ENCODE results near the gene PLIN3.
"Not testable (repeated sequence)": the region's sequence is repeated elsewhere in the genome, so short reads cannot be mapped to it uniquely, and the experiment has no call there.

The PLIN3 gene

DNA sequence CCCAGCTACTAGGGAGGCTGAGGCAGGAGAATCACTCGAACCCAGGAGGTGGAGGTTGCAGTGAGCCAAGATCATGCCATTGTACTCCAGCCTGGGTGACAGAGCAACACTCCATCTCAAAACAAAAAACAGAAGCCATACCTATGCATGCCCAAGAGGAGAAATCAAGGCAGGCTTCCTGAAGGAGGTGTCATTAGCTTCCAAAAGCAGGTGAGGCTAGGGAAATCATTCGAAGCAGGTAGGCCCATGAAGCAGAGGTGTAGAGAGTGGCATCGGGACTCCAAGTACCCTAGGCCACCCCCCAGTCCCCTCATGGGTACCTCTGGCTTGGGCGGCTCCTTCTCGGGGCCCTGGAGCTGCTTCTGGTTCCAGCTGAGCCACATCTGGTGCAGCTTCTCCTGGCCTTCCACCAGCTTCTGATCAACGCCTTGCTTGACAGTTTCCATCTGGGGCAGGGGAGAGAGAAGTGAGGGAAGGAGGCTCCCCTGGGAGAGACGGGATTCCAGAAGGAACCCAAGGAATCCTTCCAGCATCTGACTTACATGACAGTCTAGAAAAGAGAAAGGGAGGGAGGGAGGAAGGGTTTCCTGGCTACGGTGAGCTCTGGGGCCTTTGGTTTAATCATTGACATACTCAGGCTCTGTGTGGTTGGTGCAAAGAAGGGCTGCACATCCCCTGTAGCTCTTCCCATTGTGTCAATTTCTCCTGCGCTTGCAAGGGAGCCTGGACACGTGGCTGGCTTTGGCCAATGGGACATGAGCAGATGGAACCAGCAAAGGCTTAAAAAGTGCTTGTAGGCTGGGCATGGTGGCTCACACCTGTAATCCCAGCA is 22.9 kb downstream of the PLIN3 start:
- no peak for DNase-seq

DNA sequence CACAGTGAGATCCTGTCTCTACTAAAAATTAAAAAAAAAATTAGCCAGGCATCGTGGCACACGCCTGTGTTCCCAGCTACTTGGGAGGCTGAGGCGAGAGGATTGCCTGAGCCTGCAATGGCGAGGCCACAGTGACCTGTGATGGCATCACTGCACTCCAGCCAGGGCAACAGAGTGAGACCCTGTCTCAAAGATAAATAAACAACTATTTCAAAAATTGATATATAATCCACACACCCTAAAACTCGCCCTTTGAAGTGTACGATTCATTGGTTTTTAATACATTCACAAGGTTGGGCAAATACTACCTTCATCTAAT is 23.9 kb downstream of the PLIN3 start:
- no peak for DNase-seq

DNA sequence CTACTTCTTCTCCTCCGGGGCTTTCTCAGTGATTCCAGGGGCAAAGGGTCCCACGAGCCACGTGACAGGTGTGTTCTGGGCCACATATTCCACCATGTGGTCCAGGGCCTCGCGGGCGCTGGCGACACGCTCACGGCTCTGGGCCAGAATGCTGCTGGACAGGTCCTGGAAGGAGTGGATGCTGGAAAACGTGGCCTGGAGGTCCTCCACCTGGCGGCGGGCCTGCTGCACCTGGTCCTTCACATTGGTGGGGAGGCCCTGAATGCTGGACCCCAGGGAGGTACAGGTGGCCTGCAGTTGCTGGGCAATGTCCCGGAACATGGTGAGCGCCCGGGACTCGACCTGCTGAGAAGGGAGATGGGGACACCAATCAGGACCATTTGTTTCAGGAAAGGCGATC is 28.3 kb downstream of the PLIN3 start:
- no peak for DNase-seq

DNA sequence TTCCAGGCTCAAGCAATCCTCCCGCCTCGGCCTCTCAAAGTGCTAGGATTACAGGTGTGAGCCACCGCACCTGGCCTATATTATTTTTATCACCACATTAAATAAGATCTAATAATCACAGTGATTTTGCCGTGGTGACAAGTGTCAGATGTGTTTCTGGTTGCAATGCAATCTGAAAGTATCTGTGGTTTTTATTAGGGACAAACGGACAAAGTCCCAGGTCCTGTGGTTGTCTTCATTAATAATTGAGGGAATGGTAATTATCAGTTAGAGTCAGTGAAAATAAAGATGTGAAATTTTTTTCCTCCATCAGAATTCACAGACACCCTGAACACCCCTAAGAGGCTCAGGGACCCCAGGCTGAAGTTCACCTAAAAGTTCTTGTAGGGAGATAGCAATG is 34.7 kb downstream of the PLIN3 start:
- DNase-seq: no peak

DNA sequence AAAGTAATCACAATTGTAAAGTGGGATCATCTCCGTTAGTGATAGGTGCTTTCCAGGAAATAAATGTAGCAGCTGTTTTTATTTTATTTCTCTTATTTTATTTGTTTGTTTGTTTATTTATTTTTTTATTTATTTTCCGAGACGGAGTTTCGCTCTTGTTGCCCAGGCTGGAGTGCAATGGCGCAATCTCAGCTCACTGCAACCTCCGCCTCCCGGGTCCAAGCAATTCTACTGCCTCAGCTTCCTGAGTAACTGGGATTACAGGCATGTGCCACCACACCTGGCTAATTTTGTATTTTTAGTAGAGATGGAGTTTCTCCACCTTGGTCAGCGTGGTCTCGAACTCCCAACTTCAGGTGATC is 35.5 kb downstream of the PLIN3 start:
- DNase-seq: not testable (repeated sequence)

DNA sequence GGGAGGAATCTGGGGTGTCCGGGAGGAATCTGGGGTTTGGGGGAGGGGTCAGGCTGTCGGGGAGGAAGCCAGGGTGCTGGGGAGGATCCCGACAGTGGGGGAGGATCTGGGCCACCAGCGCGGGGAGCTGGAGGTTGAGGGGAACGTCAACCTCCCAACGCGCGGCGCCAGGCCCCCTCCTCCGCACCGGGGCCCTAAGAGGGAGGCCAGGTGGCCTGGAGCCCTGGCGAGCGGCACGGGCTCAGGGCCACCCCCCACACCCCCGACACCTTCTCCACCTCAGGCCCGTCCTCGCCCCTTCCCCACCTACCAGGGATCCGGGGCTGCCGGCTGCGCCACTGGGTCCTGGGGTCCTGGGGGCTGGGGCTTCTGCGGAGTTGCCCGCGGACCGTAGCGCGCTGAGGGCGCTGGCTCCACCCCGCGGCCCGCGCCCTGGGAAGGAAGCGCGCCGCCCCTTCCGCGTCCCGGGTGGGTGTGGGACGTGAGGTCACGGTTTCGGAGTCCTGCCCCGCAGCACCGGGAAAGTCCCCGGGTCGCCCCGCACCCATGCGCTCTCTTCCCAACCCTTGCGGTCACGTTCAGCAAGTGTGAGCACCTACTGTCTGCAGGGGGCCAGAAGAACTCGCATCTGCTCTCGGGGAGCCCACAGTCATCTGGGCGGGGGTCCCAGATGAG is 36.0 kb downstream of the PLIN3 start, which contains the start of gene TICAM1:
TICAM1 (minus strand) TSS at position 409 of the 675 bp plus-strand sequence. CDS start 13,335 bp downstream, outside the sequence.
- DNase-seq: peak; percentile 81

DNA sequence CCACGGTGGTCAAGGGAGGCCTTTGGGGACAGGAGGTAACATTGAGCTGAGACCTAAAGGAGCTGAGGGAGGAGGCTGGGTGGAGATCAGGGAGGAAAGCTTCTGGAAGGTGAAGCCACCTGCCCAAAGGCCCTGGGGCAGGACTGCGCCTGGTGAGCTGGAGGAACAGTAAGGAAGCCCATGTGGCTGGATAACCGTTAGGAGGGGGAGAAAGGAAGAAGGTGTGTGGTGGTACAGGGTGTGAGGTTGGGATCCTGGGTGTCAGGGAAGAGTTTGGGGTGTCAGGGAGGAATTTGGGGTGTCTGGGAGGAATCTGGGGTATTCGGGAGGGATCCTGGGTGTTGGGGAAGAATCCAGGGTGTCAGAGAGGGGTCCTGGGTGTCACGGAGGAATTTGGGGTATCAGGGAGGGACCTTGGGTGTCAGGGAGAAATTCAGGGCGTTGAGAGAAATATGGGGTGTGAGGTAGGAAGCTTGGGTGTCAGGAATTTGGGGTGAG is 36.6 kb downstream of the PLIN3 start:
- DNase-seq: no peak

DNA sequence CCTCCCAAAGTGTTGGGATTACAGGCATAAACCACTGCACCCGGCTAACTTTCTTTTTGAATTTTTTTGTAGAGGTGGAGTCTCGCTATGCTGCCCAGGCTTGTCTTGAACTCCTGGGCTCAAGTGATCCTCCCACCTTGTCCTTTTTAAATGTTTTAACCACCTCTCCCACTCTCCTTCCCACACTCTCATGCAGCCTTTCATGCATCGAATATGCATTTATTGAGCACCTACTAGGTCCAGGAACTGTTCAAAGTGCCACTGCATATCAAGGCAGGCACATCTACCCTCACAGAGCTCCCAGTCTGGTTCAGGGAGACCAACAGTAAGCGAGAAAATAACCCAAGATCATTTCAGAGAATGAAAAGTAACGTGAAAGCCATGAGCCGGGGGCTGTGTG is 37.1 kb downstream of the PLIN3 start:
- no peak for DNase-seq

DNA sequence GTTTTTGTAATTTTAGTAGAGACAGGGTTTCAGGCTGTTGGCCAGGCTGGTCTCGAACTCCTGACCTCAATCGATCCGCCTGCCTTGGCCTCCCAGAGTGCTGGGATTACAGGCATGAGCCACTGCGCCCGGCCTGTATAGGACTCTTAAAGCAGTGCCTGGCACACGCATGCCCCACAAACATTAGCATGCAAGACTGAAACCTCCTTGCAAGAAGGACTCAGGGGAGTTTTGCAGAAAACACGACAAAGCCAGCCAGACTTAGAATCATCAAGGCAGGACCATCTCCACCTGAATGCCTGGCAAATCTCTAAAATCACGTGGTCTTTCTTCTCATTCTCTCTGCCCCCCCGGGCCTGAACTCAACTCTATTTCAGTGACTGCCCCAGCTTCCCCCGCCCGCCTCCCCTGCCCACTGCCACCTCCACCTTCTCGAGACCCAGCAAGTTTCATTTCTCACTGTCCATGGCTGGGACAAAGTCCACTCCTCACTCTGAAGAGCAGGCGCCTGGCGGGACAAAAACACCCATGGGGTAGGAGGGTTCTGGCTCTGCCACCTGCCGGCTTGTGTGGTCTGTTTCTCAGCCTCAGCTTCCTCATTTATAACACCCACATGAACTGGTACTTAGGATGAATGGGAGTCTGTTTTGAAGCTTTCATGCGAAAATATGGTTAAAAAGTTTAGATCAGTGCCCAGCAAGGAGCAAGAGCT is 38.3 kb downstream of the PLIN3 start:
- no peak for DNase-seq

DNA sequence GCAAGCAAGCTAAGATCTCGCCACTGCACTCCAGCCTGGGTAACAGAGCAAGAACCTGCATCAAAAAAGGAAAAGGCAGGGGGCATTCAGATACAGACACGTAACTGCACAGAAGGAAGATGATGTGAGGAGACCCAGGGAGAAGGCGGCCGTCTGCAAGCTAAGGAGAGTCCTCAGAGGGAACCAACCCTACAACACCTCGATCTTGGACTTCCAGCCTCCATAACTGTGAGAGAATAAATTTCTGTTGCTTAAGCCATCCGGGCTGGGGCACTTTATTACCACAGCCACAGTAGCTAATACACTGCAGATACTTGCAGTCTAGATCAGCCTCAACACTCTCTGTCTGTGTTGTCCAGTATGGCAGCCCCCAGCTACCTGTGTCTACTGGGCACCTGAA is 43.9 kb downstream of the PLIN3 start:
- DNase-seq: no peak

DNA sequence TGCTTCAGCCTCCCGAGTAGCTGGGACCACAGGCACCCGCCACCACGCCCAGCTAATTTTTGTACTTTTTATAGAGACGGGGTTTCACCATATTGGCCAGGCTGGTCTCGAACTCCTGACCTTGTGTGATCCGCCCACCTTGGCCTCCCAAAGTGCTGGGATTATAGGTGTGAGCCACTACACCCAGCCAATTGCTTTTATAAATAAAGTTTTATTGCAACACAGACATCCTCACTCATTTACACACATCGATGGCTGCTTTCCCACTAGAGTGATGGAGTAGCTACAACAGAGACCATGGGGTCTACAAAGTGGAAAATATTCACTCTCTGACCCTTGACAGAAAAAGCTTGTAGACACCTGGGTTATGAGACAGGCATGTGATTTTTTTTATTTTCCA is 45.1 kb downstream of the PLIN3 start:
- not testable (repeated sequence) for DNase-seq

DNA sequence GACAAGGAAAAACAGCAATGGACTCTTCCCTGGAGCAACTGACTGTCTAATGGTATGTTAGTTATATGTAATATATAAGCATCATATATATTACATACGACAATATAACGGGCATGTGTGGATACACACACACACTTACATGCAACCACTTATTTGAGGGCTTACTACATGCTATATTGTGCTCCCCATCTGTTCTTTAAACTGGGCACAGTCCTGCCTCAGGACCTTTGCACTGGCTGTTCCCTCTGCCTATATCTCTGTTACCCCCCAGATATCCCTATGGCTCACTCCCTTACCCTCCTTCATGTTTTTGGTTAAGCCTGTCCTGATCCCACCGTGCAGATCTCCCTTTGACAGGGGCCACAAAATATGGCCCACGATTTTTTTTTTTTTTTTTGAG is 46.2 kb downstream of the PLIN3 start:
- no peak for DNase-seq

DNA sequence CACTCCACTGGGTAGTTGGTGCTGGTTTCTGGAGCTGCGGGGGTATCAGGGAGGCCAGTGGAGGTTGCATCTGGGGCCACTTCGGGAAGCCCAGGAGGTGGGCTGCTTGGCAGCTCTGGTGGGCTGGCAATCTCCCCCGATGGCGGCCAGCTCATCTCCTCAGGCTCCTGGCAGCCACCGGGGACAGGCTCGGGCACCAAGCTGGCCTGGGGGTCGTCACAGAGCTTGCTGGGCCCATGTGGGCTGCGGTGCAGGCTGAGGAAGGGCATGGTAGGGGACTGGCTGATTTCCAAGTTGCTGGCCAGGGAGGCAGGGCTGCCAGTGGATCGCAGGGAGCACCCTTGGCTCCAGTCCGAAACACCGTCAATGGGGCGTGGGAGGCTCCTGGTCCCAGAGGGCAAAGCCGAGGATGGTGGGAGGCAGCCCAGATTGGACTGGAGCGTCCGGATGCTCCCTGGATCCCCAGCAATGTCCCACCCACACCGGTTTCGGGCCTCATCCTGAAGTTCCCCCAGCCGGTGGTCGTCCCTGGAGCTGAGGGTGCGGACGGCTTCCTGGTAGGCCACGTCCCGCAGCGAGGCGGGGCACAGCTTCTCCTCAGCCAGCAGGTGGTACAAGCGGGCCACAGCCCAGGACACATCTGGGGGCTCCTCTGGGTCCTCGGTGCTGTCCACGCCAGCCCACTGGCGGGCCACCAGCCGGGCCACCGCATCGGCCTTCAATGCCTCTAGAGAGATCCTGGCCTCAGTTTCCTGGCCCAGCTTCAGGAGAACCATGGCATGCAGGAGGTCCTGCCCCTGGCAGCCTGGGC is 49.8 kb downstream of the PLIN3 start:
- no peak for DNase-seq

DNA sequence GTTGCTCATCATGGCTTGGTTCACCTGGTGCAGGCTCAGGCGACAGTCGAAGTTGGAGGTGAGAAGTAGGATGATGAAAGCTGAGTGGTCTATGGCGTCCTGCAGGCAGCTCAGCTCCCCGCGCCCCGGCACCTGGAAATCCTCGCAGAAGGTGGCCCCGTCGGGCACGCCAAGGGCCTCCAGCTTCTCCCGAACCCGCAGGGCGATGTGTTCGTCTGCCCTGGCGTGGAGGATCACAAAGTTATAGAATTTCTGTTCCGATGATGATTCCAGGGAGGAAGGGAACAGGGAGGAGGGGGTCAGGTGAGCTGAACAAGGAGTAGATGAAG is 50.6 kb downstream of the PLIN3 start:
- no peak for DNase-seq

DNA sequence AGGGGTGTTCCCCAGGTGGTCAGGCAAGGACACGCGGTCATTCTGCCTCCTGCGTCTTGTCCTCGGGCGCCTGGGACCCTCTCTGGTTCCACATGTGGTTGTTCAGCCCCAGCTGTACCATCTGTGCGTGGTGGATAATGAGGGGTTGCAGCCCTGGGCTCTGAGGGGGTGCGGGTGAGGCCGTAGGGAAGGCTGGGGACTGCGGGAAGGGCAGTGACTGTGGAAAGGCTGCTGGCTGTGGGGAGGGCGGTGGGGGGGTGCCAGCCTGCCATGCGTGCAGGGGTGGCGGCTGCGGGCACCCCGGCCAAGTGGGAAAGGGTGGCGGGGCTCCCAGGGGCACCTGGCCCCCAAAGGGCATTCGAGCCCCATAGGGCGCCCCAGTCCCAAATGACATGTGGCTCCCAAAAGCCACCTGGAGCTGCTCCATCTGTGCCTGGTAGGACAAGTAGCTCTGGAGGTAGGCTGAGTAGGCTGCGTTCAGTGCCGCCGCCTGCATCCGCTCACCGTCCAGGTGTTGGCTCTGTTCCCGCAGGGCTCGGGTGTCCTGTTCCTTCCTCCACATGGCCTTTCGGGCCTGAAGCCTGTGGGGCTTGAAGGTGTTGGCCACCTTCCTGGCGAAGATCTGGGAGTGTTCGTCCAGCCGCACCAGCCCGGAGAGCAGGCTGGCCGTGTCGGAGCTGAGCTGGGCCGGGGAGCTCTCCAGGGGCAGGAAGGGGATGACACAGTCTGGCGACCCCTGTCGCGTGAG is 51.1 kb downstream of the PLIN3 start:
- DNase-seq: no peak

DNA sequence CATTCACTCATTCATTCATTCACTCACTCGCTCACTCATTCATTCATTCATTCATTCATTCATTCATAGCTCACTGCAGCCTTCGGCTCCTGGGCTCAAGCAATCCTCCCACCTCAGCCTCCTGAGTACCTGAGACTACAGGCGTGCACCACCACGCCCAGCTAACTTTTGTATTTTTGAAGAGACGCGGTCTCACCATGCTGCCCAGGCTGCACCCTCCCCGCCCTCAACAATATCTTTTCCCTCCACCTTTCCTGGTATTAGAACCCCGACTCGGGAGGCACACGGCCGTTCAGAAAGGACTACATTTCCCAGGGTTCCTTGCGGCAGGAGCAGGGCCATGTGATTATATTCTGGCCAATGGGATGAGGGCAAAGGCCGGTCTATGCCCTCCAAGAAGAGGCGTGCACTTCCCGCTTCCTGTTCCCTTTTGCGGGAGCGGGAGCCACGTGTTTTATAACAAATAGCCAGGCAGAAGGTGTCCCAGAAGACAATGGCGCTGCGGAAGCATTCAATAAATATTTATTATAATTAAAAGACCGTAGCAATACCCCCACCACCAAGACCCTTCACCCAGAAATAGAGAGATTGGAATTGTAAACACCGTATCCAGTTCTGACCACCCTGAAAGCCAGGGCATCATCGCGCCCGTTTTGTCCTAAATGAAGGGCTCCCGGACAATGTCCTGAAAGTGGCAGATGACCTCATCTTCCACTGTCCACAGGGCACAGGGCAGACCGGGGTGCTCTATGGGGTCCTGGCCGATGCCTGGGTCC is 51.9 kb downstream of the PLIN3 start:
- peak; percentile 66 for DNase-seq

DNA sequence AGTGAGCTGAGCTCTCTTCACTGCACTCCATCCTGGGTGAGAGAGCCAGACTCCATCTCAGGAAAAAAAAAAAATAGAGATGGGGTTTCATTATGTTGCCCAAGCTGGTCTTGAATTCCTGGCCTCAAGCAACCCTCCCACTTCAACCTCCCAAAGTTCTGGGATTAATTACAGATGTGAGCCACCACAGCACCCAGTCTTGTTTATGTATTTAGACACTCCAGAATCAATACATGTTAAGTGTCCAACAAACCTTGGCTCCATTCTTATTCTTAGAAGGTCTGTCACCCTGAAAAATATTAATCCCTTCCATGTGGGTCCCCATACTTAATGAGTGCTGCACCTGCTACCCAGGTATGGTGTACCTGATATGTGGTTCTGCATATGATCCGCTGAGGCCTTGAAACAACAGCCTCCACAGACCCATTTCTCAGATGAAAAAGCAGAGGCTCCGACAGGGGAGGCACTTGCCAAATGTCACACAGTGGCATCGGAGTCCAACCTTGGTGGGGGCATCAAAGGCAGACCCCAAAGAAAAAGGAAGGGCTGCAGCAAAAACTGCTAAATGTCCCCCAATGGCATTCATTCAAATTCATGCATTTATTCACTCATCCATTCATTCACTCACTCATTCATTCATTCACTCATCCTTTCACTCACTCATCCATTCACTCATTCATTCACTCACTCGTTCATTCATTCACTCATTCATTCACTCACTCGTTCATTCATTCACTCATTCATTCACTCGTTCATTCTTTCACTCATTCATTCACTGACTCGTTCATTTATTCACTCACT is 52.6 kb downstream of the PLIN3 start:
- no peak for DNase-seq

DNA sequence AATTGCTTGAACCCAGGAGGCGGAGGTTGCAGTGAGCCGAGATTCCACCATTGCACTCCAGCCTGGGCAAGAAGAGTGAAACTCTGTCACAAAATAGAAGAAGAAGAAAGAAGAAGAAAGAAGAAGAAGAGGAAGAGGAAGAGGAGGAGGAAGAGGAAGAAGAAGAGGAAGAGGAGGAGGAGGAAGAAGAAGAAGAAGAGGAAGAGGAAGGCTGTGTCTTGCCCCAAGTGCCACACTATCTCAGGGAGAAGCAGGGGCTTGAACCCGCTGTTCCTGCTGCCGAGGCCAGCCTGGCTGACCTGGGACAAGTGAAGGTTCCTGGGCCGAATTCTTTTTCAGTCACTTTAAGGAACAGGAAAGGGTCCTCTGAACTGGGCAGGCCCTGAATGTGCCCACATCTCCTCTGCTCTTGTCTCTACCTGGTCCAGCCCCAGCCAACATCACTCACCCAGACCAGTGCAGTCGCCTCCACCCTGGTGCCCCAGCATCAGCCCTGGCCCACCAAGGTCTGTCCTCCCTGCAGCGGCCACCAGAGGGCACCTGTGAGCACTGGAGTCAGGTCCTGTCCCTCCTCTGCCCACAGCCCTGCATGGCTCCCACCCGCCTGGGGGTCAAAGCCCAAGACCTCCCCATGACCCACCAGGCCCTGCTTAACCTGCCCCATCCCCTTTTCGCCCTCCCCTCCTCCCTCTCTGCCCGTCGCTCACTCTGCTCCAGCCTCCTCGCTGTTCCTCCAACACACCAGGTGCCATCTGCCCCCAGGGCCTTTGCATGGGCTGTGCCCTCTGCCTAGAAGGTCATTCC is 55.9 kb downstream of the PLIN3 start:
- peak; percentile 83 for DNase-seq

DNA sequence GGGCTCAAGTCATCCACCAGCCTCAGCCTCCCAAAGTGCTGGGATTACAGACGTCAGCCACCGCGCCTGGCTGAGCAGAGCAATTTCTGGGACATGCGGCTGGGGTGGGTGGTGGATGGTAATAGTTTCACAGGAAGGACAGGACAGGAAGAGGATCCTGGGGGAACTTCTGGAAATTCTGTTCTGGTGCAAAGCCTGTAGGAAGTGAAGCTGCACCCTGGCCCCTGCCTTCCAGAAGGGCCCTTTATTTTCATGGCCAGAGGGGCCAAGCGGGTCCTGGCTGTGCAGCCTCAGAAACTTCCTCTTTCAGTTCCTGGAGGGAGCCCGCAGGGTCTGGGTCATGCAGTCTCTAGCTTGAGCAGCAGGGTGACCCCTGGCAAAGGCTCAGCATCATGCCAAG is 60.3 kb downstream of the PLIN3 start:
- no peak for DNase-seq

DNA sequence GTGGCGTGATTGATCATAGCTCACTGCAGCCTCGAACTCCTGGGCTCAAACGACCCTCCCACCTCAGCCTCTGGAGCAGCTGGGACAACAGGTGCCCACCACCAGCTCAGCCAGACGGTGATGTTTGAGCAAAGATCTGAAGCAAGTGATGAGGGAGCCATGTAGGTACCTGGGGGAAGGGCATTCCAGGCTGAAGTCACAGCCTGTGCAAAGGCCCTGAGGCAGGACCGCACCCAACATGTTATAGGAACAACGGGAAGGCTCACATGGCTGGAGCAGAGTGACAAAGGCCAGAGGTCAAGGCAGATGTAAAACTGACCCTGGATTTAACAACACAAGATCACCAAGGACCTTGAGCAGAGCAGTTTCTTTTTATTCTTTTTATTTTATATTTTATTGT is 61.1 kb downstream of the PLIN3 start:
- DNase-seq: no peak
